HCT116 (cell line): ENCODE results near the gene LIN54. TPM values are rescaled to one million over a fixed set of nuclear protein-coding genes. Genes with fewer than 3 reads are reported as not detected.
A peak's percentile ranks its signal among the peaks of the same experiment; 100 is the strongest.
"Not testable (repeated sequence)": the region's sequence is repeated elsewhere in the genome, so short reads cannot be mapped to it uniquely, and the experiment has no call there.

Experiments used
- ATAC-seq: fragments of 200-7000 bp; cut with Tn5 transposase; 2 replicates; pipeline ENCODE4 v1.9.1; 2020; ENCODE audit warnings: mild to moderate bottlenecking, moderate library complexity
- BruUV-seq: library from RNA; stranded (reverse); fragments of 400-500 nt; replicated peaks from 2 replicates; lab custom pipeline; 2021; lab: Mats Ljungman, UMichigan
- CTCF ChIA-PET: fragments of 300-600 bp; sonication (Branson Sonifier 250); formaldehyde crosslinking; loops from one replicate; lab custom pipeline; 2021; ENCODE audit warnings: antibody characterized with exemption; lab: Charles Lee
- POLR2A ChIA-PET: fragments of 300-600, 350-600 bp; sonication (Branson Sonifier 250); formaldehyde crosslinking; loops from one replicate; lab custom pipeline; 2021; ENCODE audit warnings: antibody characterized with exemption; lab: Charles Lee
- RAD21 ChIA-PET, 2 experiments: fragments of 300-600 bp; sonication (Branson Sonifier 250); formaldehyde crosslinking; loops; one replicate each; lab custom pipeline; 2023; ENCODE audit warnings: low total read pairs in 2 of 2; ENCODE audit not compliant: uncharacterized antibody in 2 of 2, unreplicated experiment in 2 of 2, low non-redundant PET in 1 of 2; lab: Charles Lee
- DNase-seq: peaks from one replicate; pipeline ENCODE4 v3.0.0-alpha.2; 2010; ENCODE audit warnings: low read depth, low spot score
- H2AFZ ChIP-seq: fragments of 200-600 bp; shearing (Covaris generic), sonication (generic); 2 replicates; pipeline ENCODE4 v1.6.1; 2017; ENCODE audit warnings: low read depth, mixed run types, mixed read lengths, antibody characterized with exemption, low read length; ENCODE audit not compliant: poor library complexity, severe bottlenecking
- H3K27ac ChIP-seq: 2 replicates; pipeline ENCODE4 v1.5.1; 2012; ENCODE audit warnings: low read depth, low read length
- H3K27me3 ChIP-seq: fragments of 200-600 bp; sonication (generic); 2 replicates; pipeline ENCODE4 v1.6.1; 2016; ENCODE audit warnings: mixed run types, low read length, mixed read lengths; ENCODE audit not compliant: insufficient read depth
- H3K36me3 ChIP-seq, 2 experiments: fragments of 200-500 bp in 1 of 2; fragments of 200-600 bp in 1 of 2; sonication (Bioruptor generic) in 1 of 2; sonication (generic) in 1 of 2; 2 replicates each; pipeline versions ENCODE4 v1.5.1 to v1.6.1; 2014 to 2016; ENCODE audit warnings: low read length in 2 of 2, inconsistent platforms in 1 of 2, mixed read lengths in 1 of 2, mixed run types in 1 of 2; ENCODE audit not compliant: insufficient read depth in 2 of 2, control insufficient read depth in 1 of 2
- H3K4me1 ChIP-seq, 2 experiments: fragments of 200-600 bp in 1 of 2; sonication (generic) in 1 of 2; 2 replicates each; pipeline versions ENCODE4 v1.5.1 to v1.6.1; 2012 to 2017; ENCODE audit warnings: low read length in 2 of 2, inconsistent platforms in 1 of 2, mild to moderate bottlenecking in 1 of 2, mixed read lengths in 1 of 2, mixed run types in 1 of 2, moderate library complexity in 1 of 2; ENCODE audit not compliant: insufficient read depth in 2 of 2, control insufficient read depth in 1 of 2
- H3K4me2 ChIP-seq: fragments of 200-600 bp; sonication (generic); 2 replicates; pipeline ENCODE4 v1.6.1; 2017; ENCODE audit warnings: mixed run types, low read length, mixed read lengths
- H3K4me3 ChIP-seq, 2 experiments: fragments of 200-600 bp in 1 of 2; sonication (generic) in 1 of 2; replicated peaks in 1 of 2; 2 replicates each; pipeline ENCODE4 v1.5.1; 2011 to 2016; ENCODE audit warnings: low read length in 2 of 2, control low read depth in 1 of 2, low read depth in 1 of 2, mild to moderate bottlenecking in 1 of 2, mixed read lengths in 1 of 2, mixed run types in 1 of 2
- H3K79me2 ChIP-seq: fragments of 200-600 bp; sonication (generic); 2 replicates; pipeline ENCODE4 v1.6.1; 2017; ENCODE audit warnings: mild to moderate bottlenecking, mixed run types, low read length, moderate library complexity, mixed read lengths; ENCODE audit not compliant: insufficient read depth
- H3K9ac ChIP-seq: fragments of 200-600 bp; sonication (generic); 2 replicates; pipeline ENCODE4 v1.6.1; 2016; ENCODE audit warnings: low read length, mixed read lengths
- H3K9me2 ChIP-seq: fragments of 200-600 bp; sonication (generic), shearing (Covaris generic); 2 replicates; pipeline ENCODE4 v1.6.1; 2017; ENCODE audit warnings: mixed run types, mild to moderate bottlenecking, moderate library complexity; ENCODE audit not compliant: insufficient read depth
- H3K9me3 ChIP-seq, 2 experiments: fragments of 200-500 bp in 1 of 2; fragments of 200-600 bp in 1 of 2; sonication (Bioruptor generic) in 1 of 2; sonication (generic) in 1 of 2; 2 replicates each; pipeline ENCODE4 v1.6.1; 2014 to 2017; ENCODE audit warnings: low read length in 2 of 2, mixed read lengths in 2 of 2, inconsistent platforms in 1 of 2, low read depth in 1 of 2, mild to moderate bottlenecking in 1 of 2, mixed run types in 1 of 2, moderate library complexity in 1 of 2; ENCODE audit not compliant: control insufficient read depth in 1 of 2, insufficient read depth in 1 of 2
- H4K20me1 ChIP-seq: fragments of 200-600 bp; sonication (generic), shearing (Covaris generic); 2 replicates; pipeline ENCODE4 v1.6.1; 2017; ENCODE audit warnings: mixed run types, mild to moderate bottlenecking, moderate library complexity; ENCODE audit not compliant: insufficient read depth
- RAD21 ChIP-seq: IDR thresholded peaks from 2 replicates; pipeline ENCODE4 v1.6.1; 2012; ENCODE audit warnings: low read depth, mild to moderate bottlenecking
- TCF7L2 ChIP-seq: IDR thresholded peaks from 2 replicates; pipeline ENCODE4 v1.7.0; 2011; ENCODE audit warnings: borderline replicate concordance, inconsistent platforms; ENCODE audit not compliant: insufficient read depth, insufficient read length; ENCODE audit errors: extremely low read depth
- intact Hi-C: fragments of 100-400 bp; cut with micrococcal nuclease; formaldehyde crosslinking; loops from 2 replicates; pipeline ENCODE4 v1.10.0; 2022
- total RNA-seq: library from RNA; stranded (reverse); gene quantifications from one replicate; pipeline ENCODE4 v1.2.1, GENCODE V29; 2021; ENCODE audit not compliant: unreplicated experiment
- TF ChIP-seq, protein P1 (sequence below), 3 experiments: fragments of 200-600 bp in 1 of 3; sonication (generic) in 1 of 3; IDR thresholded peaks in 2 of 3; conservative IDR thresholded peaks in 1 of 3; 2 replicates each; pipeline ENCODE4 v1.5.1; 2012 to 2017; ENCODE audit warnings: low read depth in 2 of 3, low read length in 2 of 3, antibody characterized with exemption in 1 of 3, borderline replicate concordance in 1 of 3, control low read depth in 1 of 3, mild to moderate bottlenecking in 1 of 3, mixed read lengths in 1 of 3, mixed run types in 1 of 3, moderate library complexity in 1 of 3; ENCODE audit not compliant: insufficient read depth in 1 of 3

Gene LIN54
- total RNA-seq, 1 experiment from 2014 or later = 15.6 TPM

DNA sequence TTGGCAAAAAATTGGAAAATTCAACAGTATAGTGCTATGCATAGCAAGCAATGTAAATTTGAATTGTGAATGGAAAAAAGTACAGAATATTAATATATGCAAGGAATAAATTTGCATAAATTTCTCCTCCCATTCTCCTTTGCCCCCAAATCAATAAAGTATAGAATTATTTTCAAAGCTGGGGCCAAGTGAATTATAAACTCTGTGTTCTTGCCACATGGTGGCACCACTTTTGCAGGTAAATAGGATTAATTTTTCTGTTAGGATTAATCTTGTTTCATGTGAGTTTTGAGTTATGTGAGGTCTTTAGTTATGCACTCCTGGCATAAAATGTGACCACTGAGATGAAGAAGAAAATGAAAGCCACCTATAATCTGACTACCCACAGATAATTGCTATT is 44.3 kb upstream of the LIN54 start:
- peaks cover 5 to 6% of the 10 kb centered on the region in 2 experiments; a peak in 1 of 4 replicates for H3K36me3 ChIP-seq
- no peaks in the 10 kb centered on the region for H3K79me2 ChIP-seq
- H3K4me2 ChIP-seq = no peak overlapping the region
- no peaks in the 10 kb centered on the region for H3K9me2 ChIP-seq
- no peaks in the 10 kb centered on the region for H3K27me3 ChIP-seq
- H4K20me1 ChIP-seq = no peaks in the 10 kb centered on the region
- no peaks in the 10 kb centered on the region for H3K9me3 ChIP-seq
- DNase-seq (peak; percentile 10), ATAC-seq (peak; percentile 47)
- H3K4me3 ChIP-seq = no peak overlapping the region
- CTCF ChIA-PET = interaction anchor here (1.0 to 2.4 kb wide), 4 partner anchors 20 to 227 kb away, joined by 3 to 20 read pairs (median 6); partner anchors contain the start of gene COPS4
- RAD21 ChIA-PET = interaction anchor here in 1 of 2 experiments (0.7 kb wide), 1 partner anchor 206 kb away, joined by 3 read pairs; no protein-coding TSS in a partner anchor
- no peaks in the 10 kb centered on the region for H3K4me1 ChIP-seq
- H3K9ac ChIP-seq = no peak overlapping the region
- POLR2A ChIA-PET = interaction anchor here (1.4 kb wide), 1 partner anchor 230 kb away, joined by 4 read pairs; the partner anchor contains the start of gene COQ2
- intact Hi-C loops = loop anchor here (1.0 kb wide), 2 partner anchors 205 to 227 kb away; no protein-coding TSS in a partner anchor
- TF ChIP-seq, protein P1, sequence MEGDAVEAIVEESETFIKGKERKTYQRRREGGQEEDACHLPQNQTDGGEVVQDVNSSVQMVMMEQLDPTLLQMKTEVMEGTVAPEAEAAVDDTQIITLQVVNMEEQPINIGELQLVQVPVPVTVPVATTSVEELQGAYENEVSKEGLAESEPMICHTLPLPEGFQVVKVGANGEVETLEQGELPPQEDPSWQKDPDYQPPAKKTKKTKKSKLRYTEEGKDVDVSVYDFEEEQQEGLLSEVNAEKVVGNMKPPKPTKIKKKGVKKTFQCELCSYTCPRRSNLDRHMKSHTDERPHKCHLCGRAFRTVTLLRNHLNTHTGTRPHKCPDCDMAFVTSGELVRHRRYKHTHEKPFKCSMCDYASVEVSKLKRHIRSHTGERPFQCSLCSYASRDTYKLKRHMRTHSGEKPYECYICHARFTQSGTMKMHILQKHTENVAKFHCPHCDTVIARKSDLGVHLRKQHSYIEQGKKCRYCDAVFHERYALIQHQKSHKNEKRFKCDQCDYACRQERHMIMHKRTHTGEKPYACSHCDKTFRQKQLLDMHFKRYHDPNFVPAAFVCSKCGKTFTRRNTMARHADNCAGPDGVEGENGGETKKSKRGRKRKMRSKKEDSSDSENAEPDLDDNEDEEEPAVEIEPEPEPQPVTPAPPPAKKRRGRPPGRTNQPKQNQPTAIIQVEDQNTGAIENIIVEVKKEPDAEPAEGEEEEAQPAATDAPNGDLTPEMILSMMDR (IDR thresholded peaks at IDR 0.05 in 2 of 3, conservative IDR thresholded peaks at IDR 0.05 in 1 of 3; ENCODE audit: borderline replicate concordance in 1 of 3, insufficient read depth in 1 of 3, low read depth in 2 of 3, low read length in 2 of 3) = peak; percentile 28 to 60 (median 57); a peak in 5 of 6 replicates
- TF ChIP-seq RAD21 (peak; percentile 69), TCF7L2 (no peak)
- TF ChIP-seq, all 23 proteins: peak for 2
- H3K27ac ChIP-seq = no peak overlapping the region
- no peak overlapping the region for H2AFZ ChIP-seq
- BruUV-seq = no TSS peak

DNA sequence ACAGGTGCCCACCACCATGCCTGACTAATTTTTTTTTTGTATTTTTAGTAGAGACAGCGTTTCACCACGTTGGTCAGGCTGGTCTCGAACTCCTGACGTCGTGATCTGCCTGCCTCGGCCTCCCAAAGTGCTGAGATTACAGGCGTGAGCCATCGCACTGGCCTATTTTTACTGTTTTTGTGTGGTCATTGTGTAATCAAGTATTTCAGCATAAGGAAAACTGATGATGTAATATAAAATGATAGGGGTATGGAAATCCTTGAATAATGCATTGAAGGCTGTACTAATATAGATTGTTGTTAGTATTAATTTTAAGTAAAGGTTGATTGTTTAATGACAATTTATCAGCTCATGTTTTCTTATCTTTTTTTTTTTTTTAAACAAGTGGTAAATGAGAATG is 38.2 kb upstream of the LIN54 start:
- H2AFZ ChIP-seq, POLR2A ChIA-PET, H3K79me2 ChIP-seq, H3K9ac ChIP-seq, H3K27me3 ChIP-seq, H3K27ac ChIP-seq, H3K9me3 ChIP-seq, ATAC-seq, H4K20me1 ChIP-seq, H3K4me2 ChIP-seq, BruUV-seq, H3K4me3 ChIP-seq, H3K4me1 ChIP-seq, H3K9me2 ChIP-seq, DNase-seq, intact Hi-C loops, RAD21 ChIA-PET, H3K36me3 ChIP-seq: not testable (repeated sequence)
- CTCF ChIA-PET = interaction anchor here (1.1 kb wide), 1 partner anchor 211 kb away, joined by 3 read pairs; no protein-coding TSS in a partner anchor
